NCI-H510A (cell line): ENCODE measurements around the gene MAD2L1.
A peak's percentile ranks its signal among the peaks of the same experiment; 100 is the strongest.
"Not testable (repeated sequence)": the region's sequence is repeated elsewhere in the genome, so short reads cannot be mapped to it uniquely, and the experiment has no call there.

ENCODE experiments used
- DNase-seq: peaks from one replicate; lab custom pipeline; 2025; lab: John Stamatoyannopoulos, UW

The MAD2L1 gene

DNA sequence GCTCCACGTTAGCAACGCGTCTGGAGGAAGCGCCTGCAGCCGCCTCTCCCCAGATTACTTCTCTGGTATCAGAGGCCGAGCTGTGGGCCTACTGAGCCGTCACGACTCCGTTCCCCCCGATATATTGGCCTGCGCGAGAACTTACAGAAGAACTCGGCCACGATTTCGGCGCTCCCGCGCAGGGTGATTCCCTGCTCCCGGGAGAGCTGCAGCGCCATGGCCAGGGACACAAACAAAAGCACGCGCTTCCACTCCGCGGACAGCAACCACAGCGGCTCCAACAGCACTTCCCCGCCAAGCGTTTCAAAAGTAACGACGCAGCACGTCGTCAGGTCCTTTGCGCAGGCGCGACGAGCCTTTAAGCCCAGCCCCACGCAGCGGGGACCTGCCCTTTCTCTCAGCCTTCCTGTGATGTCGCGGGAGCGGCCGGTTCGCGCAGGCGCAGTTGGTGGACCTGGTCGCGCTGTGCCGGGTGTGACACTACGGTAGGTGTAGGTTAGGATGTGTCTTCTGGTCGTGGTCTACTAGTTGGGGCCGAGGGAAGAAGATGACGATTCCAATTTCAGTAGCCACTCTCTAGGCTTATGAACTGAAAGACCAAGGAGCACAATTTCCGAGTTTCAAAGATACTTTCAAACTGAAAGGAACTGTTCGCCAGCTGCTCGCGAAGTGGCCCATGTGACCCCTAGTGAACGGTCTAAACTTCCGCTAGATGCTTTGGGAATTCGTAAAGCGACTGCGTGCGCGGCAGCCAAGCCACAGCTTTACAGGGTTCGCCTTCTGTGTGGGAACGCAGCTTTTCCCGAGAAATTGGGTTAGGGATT is at the start of gene MAD2L1:
MAD2L1 (minus strand) TSS at position 332 of the 824 bp plus-strand sequence; CDS start at position 218, 114 bp downstream.
- DNase-seq, result peak; percentile 84

GRCh38 chr4:120111745-120112144 is 45.1 kb upstream of the MAD2L1 start:
- no peak for DNase-seq

GRCh38 chr4:120109406-120109805 is 42.8 kb upstream of the MAD2L1 start:
- DNase-seq, result no peak

DNA sequence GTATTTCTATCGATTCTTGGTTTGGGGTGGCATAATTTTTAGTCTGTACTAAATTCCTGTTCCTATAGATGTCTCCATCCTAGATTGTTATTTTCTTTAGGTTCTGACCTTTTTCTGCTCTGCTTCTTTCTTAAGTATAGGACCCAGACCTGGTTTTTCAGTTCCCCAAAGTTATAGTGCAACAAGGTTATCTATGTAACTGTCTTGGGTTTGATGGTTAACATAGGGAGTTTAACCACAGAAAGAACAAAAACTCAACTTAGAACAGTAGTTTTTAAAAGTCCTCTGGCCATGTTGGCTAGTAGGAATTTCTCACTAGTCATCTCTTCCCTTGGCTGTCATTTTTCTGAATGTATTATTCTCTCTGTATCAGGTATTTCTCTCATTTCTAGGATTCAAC is 38.8 kb upstream of the MAD2L1 start:
- DNase-seq, result no peak

DNA sequence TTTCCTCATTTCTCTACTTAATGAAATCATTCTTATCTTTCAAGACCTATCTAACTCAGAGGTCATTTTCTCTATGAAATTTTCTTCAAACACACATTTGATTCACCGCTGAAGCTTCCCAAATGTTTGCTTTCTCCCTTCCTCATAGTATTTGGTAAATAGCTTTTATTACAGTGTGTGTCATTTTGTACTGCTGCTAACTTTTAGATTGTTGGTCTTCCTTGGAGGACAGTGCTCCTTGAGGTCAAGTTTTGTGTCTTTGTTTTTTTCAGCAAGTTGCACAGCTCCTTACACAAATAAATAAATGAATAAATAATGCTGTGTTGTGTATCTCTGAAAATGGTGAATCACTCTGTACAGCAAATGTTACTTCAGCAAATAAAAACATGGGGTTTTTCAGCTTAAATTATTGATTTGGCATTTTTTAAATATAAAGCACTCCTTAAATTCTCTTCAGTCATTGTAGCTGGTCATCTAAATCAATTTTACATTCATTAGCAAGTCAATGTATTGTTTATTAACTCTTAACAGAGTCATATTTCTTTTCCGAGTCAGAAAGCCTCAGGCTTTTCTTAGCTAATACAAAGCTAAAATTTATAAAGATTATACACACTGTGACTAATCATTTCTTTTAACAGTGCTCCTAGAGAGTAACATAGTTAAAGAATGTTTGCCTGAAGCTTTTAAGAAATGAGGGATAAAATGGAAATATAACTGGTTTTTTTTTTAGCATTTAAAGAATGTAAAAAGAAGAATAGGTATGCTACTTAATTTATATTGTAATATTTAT is 30.1 kb upstream of the MAD2L1 start:
- no peak for DNase-seq

GRCh38 chr4:120088507-120088906 is 21.9 kb upstream of the MAD2L1 start:
- DNase-seq, result no peak

DNA sequence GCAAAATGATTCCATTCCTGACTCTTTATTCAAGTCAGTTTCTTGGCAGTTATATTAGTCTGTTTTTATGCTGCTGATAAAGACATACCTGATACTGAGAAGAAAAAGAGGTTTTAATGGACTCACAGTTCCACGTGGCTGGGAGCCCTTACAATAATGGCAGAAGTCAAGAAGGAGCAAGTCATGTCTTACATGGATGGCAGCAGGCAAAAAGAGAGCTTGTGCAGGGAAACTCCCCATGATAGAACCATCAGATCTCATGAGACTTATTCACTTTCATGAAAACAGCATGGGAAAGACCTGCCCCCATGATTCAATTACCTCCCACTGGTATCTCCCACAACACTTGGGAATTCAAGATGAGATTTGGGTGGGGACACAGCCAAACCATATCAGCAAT is 21.4 kb upstream of the MAD2L1 start:
- not testable (repeated sequence) for DNase-seq

DNA sequence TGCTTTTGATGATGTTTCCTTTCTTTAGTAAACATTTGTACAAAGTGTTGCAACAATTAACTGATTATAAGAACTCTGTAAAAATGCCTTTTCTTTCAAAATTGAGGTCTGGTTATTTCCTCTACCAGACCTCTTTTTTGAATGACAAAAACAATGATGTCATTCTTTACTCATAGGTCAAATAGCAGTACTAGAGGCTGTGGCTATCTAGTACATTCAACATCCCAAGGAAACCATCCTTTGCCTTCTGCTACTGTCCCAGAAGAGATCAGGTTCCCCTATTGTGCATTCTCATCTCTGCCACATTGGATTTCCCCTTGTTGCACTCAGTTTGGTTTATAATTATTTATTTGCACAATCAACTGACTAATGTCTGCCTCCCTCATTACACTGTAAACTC is 19.1 kb upstream of the MAD2L1 start:
- DNase-seq, result no peak

DNA sequence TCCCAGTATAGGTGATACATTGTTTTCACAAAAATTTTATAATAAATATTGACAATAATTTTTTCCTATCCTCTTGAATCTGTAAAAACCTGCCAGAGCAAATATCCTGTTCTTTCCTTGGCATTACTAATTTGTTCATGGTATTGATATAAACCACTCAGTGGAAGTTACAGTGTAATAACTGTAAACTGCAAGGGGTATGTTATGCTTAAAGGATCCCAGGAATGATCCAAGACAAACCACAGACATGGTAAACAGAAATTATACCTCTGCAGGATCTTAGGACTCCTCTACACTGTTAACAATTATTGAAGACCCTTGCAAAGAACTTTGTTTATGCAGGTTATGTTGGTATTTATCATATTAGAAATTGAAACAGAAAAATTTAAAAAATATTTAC is 17.7 kb upstream of the MAD2L1 start:
- no peak for DNase-seq

DNA sequence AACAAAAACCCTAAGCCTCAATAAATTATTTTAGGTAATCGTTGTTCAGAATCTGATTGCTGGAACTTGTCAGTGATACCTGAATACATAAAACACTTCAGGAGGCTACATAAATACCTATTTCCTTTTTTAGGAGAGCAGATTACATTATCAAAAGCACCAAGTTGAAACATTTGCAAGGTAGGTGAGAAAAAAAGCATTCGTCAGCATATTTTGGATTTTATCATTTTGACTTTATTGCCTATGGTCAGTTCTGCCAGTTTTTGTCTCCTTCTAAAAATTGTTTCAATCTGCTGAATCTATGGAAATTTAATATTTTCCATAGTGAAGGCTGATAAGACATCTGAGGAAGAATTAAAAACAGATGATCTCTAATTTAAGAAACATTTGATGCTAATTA is 16.5 kb upstream of the MAD2L1 start:
- DNase-seq, result no peak

- DNase-seq, result no peak
These were observed 15.6 kb upstream of the MAD2L1 start for GRCh38 chr4:120082251-120082650.

GRCh38 chr4:120081726-120082125 is 15.1 kb upstream of the MAD2L1 start:
- no peak for DNase-seq

DNA sequence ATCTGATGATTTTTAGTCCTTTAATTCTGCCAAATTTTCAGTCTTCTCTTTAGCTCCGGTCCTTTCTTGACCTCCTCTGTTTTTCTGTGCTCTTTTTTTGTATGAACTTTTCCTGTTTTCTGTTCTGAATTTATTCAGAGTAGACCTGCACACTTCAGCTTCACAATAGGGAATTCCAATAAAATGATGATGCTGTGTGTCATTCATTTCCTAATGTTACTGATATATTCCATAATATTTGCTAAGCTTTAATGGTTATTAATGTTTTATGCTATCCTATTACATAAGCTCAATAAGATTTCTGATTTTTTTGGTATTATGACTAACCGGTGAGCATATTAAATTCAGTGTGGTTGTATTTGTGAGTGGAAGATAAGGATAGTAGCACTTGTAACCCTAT is 13.9 kb upstream of the MAD2L1 start:
- DNase-seq, result no peak

DNA sequence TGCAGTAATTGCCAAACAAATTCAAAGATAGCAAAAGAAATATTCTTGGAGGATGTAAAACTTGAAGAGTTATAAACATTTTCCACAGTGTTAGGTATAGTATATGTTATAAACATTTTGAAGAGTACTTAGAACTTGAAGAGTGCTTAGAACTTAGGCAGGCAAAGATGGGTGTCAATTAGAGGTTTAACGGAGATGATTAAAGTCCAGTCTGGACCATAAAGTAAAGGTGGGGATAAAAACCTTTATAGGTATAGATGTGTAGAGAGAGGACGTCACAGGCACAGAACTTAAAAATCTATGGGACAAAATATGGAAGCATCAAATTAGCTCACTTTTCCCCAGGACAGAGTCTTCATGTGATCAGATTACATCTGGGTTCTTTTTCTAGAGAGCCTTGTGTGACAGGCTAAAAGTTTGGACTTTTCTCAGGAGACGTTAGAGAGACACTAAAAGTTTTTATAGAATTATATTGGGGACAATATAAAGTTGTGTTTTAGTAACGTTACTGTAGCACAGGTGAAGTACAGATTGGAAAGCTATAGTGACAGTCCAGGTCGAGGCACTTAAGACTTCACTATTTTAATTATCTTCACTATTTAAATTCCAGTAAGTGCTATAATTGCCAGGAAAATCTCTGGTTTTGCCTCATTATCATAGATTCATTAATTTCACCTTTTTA is 13.3 kb upstream of the MAD2L1 start:
- no peak for DNase-seq

- DNase-seq, result no peak
These were observed 11.6 kb upstream of the MAD2L1 start for GRCh38 chr4:120078216-120078615.

DNA sequence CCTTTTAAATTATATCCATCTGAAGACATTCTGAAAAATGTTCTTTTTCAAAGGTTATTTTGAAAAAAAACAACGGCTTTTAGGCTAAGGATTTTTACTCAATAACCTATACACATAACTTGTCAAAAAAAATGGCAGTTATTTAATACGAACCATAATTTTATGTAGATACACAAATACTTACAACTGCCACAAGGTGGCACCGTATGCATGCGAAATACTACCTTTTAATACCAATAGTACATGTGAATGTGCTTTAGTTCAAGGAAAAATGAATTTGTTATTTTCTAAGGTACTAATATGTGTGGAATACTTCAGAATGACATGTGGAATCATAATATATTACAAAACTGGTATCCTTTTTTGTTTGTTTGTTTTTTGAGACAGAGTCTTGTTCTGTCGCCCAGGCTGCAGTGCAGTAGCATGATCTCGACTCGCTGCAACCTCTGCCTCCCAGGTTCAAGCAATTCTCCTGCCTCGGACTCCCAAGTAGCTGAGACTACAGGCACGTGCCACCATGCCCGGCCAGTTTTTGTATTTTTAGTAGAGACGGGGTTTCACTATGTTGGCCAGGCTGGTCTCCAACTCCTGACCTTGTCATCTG is 4.6 kb upstream of the MAD2L1 start:
- no peak for DNase-seq

DNA sequence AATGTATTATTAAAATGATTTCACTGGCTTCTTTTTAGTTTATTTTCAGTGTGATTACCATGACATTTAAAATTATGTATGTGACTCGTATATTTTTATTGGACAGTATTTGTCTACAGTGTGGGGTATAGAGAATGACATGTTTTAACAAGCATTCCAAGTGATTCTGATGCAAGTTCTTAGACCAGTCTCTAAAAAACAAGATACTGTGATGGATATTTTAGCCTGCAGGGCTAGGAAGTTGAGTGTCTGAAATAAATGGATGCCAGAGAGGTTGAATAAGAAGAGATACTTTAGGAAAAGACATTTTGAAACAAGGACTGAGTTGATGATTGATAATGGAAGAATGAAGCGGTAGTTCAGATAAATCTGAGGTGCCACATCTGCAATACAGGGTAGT is 3.5 kb upstream of the MAD2L1 start:
- no peak for DNase-seq

- no peak for DNase-seq
These were observed 603 bp downstream of the MAD2L1 start for GRCh38 chr4:120065974-120066516.

GRCh38 chr4:120064887-120065286 is 1.8 kb downstream of the MAD2L1 start:
- no peak for DNase-seq

- DNase-seq, result not testable (repeated sequence)
These were observed 2.9 kb downstream of the MAD2L1 start for GRCh38 chr4:120063711-120064110.

DNA sequence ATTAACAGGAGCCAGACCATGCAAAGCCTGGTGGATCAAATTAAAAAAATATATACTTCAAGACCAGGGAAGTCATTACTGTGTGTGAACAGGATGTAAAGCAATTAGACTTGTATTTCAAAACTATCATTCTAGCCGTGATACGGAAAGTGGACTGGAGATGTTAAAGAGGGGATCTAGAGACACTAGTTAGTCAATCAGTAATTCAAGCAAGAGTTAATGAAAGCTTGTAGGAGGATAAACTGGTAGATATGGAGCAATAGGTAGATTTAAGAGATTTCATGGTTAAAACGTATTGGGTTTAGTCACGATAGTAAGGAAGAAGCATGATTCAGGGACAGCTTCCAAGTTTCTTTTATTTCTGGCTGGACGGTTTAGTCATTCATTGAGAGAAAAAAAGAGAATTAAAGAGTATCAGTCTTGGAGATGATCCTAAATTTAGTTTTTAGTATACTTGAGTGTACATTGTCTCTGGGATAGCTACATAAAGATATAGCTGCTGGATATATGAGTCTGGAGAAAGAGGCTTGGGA is 3.9 kb downstream of the MAD2L1 start:
- DNase-seq, result no peak

GRCh38 chr4:120059036-120059435 is 7.6 kb downstream of the MAD2L1 start:
- DNase-seq, result no peak
